Heart right ventricle (tissue), 16 donors: ENCODE data around the gene LDLRAD4. TPM values are rescaled to one million over a fixed set of nuclear protein-coding genes. Genes with fewer than 3 reads are reported as not detected.

Source experiments
- ATAC-seq, 8 donors: fragments of 200-7000 bp; cut with Tn5 transposase; one replicate each; pipeline ENCODE4 v1.9.1; 2020; ENCODE audit warnings: mild to moderate bottlenecking in 8 of 8, moderate library complexity in 8 of 8, moderate number of reproducible peaks in 1 of 8
- DNase-seq, 2 donors: peaks; one replicate each; pipeline ENCODE4 v3.0.0-alpha.2; 2020
- H3K27ac ChIP-seq, 10 donors: fragments of 200-600 bp; sonication (generic) in 2 of 10; one replicate each; pipeline versions ENCODE4 v1.5.0 to v1.8.0; 2020 to 2022; ENCODE audit warnings: mild to moderate bottlenecking in 3 of 10
- H3K27me3 ChIP-seq, 7 donors: fragments of 200-600 bp; one replicate each; pipeline ENCODE4 v1.8.0; 2021 to 2022; ENCODE audit warnings: mild to moderate bottlenecking in 2 of 7
- H3K36me3 ChIP-seq, 9 donors: fragments of 200-600 bp; sonication (generic) in 1 of 9; one replicate each; pipeline versions ENCODE4 v1.5.0 to v1.8.0; 2020 to 2022; ENCODE audit warnings: mild to moderate bottlenecking in 2 of 9
- H3K4me1 ChIP-seq, 9 donors: fragments of 200-600 bp; sonication (generic) in 1 of 9; one replicate each; pipeline versions ENCODE4 v1.5.0 to v1.8.0; 2020 to 2022; ENCODE audit warnings: mild to moderate bottlenecking in 4 of 9
- H3K4me3 ChIP-seq, 10 donors: fragments of 200-600 bp; sonication (generic) in 2 of 10; one replicate each; pipeline versions ENCODE4 v1.5.0 to v1.8.0; 2020 to 2022; ENCODE audit warnings: mild to moderate bottlenecking in 7 of 10, moderate library complexity in 2 of 10
- H3K9me3 ChIP-seq, 11 donors: fragments of 200-600 bp in 10 of 11; sonication (generic) in 2 of 11; one replicate each; pipeline versions ENCODE4 v1.5.0 to v1.8.0; 2013 to 2022; ENCODE audit warnings: mild to moderate bottlenecking in 2 of 11, control low read depth in 1 of 11, moderate library complexity in 1 of 11
- WGBS, 2 donors: extraction: QIAGEN DNeasy Blood & Tissue Kit; methylation state at CpG; one replicate each; pipeline ENCODE4 v1.1.7; 2013; ENCODE audit warnings: inconsistent platforms in 1 of 2; 5-methylcytosine and 5-hydroxymethylcytosine counted together
- intact Hi-C, 10 donors: fragments of 100-400 bp; cut with DNase I; formaldehyde crosslinking; loops; one replicate each; pipeline versions ENCODE4 v1.11.1 to v1.14.2; 2022
- polyA plus RNA-seq, 2 donors: library from polyadenylated mRNA; stranded (reverse); fragments of 200-250 nt; gene quantifications; one replicate each; pipeline ENCODE4 v1.2.3, GENCODE V29; 2013
- total RNA-seq, 10 donors: library from RNA; stranded (reverse); fragmentation: NEBNext Ultra II Directional in 3 of 10; extraction: Animal tissue kit (Norgen Biotek cat#: 25700) in 3 of 10; gene quantifications; one replicate each; pipeline versions ENCODE4 v1.2.1 to v1.2.4, GENCODE V29; 2021 to 2023
- TF ChIP-seq, protein P1 (sequence below), 9 donors: fragments of 200-600 bp; sonication (generic) in 2 of 9; IDR thresholded peaks; one replicate each; pipeline versions ENCODE4 v1.5.0 to v1.8.0; 2021 to 2022; ENCODE audit warnings: antibody characterized with exemption in 9 of 9, mild to moderate bottlenecking in 5 of 9, moderate library complexity in 1 of 9
- donor health status: Arrhythmogenic right ventricular cardiomyopathy.
- donor health status: ischemic (EF 13 %, LVEDD 7.1; RV severe dilation, severe dysfunction).
- donor health status: healthy with polysubstance abuse.
- donor health status: DM: no; HTN: yes; CAD: no.
- donor health status: DM: no; HTN: no; CAD: no.
- donor health status: ischemic (EF 25% LVEDD 6.9; RV normal size, moderate dysfunction).
- donor health status: ischemic (EF 25% LVEDD 5.7; RV mildly dilated, moderate dysfunction).
- donor health status: healthy.
- donor health status: DM: yes; HTN: yes; CAD: no.
- donor health status: Ischemic cardiomyopathy.
- donor health status: ischemic (EF 35%, LVEDD 5.7; RV mildly dilated, moderate dysfunction).
- donor health status: nonischemic (EF 11% LVEDD 7.7; RV severe dilation, severe dysfunction).
- donor health status: DM: yes; HTN: yes; CAD: no.
- donor health status: PGD.
- donor health status: ischemic (EF 29% LVEDD 5.4; RV normal size, mild dysfunction).
- donor health status: nonischemic (EF 23%, LVEDD 6.1; RV moderate dilation, normal function).

The LDLRAD4 gene
- total and polyA plus RNA-seq, 12 donors, result 5.4 to 74.6 (median 34.6) TPM

DNA sequence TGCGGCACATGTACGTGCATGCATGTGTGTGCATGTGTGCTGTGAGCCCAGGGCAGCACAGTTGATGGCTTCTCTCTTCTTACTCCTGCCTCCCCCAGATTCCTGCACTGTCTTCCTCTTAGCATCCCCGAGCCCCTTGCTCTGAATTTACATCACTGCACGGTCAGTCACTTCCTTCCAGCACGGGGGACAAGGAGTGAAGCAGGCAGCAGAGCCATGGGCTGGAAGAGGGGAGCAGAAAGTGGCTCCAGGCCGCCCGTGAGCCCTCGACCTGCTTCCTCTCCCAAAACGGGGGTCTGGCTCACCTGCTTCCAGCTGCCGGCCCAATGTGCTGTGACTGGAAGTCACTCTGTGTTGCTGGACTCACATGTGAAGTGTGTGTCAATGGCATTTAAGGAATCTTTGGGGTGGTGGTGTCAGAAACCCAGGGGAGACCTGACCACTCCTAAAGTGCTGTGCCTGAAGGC is 401.7 kb downstream of the LDLRAD4 start:
- Histone ChIP-seq H3K27me3 (no peaks in the 10 kb centered on the region), H3K4me3 (no peak overlapping the region), H3K27ac (no peak overlapping the region), H3K4me1 (peaks cover 0 to 30% (median 12%) of the 10 kb centered on the region in 9 donors), H3K36me3 (peaks cover 0 to 30% (median 4%) of the 10 kb centered on the region in 9 donors), H3K9me3 (no peaks in the 10 kb centered on the region)
- TF ChIP-seq, protein P1, sequence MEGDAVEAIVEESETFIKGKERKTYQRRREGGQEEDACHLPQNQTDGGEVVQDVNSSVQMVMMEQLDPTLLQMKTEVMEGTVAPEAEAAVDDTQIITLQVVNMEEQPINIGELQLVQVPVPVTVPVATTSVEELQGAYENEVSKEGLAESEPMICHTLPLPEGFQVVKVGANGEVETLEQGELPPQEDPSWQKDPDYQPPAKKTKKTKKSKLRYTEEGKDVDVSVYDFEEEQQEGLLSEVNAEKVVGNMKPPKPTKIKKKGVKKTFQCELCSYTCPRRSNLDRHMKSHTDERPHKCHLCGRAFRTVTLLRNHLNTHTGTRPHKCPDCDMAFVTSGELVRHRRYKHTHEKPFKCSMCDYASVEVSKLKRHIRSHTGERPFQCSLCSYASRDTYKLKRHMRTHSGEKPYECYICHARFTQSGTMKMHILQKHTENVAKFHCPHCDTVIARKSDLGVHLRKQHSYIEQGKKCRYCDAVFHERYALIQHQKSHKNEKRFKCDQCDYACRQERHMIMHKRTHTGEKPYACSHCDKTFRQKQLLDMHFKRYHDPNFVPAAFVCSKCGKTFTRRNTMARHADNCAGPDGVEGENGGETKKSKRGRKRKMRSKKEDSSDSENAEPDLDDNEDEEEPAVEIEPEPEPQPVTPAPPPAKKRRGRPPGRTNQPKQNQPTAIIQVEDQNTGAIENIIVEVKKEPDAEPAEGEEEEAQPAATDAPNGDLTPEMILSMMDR (IDR thresholded peaks at IDR 0.05), result no peak
- intact Hi-C loops, result loop anchor here in 3 of 10 donors (10.0 kb wide), 4 partner anchors 65 to 505 kb away; partner anchors contain the start of gene LDLRAD4 (in 1 of the 3)
- no peak for DNase-seq
- WGBS, 2 donors, result 85 to 92% methylated on average over 10 of the region's 10 CpGs
- no peak for ATAC-seq

- Histone ChIP-seq H3K27ac (no peak overlapping the region), H3K36me3 (peaks cover 0 to 30% (median 4%) of the 10 kb centered on the region in 9 donors), H3K27me3 (no peaks in the 10 kb centered on the region), H3K4me3 (no peak overlapping the region), H3K9me3 (no peaks in the 10 kb centered on the region), H3K4me1 (peaks cover 0 to 24% (median 6%) of the 10 kb centered on the region in 9 donors)
- TF ChIP-seq, protein P1 (IDR thresholded peaks at IDR 0.05), result no peak
- DNase-seq (no peak), ATAC-seq (no peak)
- intact Hi-C loops, result loop anchor here in 3 of 10 donors (10.0 kb wide), 4 partner anchors 66 to 506 kb away; partner anchors contain the start of gene LDLRAD4 (in 1 of the 3)
- WGBS, 2 donors, result 96% methylated on average over 29 of the region's 29 CpGs
Measured at GRCh38 chr18:13620818-13621445, 402.4 kb downstream of the LDLRAD4 start.

GRCh38 chr18:13621446-13621849 is 402.9 kb downstream of the LDLRAD4 start:
- TF ChIP-seq, protein P1 (IDR thresholded peaks at IDR 0.05), result no peak
- Histone ChIP-seq H3K4me1 (peaks cover 0 to 24% (median 9%) of the 10 kb centered on the region in 9 donors), H3K9me3 (no peaks in the 10 kb centered on the region), H3K27me3 (no peaks in the 10 kb centered on the region), H3K36me3 (peaks cover 0 to 30% (median 4%) of the 10 kb centered on the region in 9 donors), H3K27ac (no peak overlapping the region), H3K4me3 (no peak overlapping the region)
- intact Hi-C loops, result loop anchor here in 3 of 10 donors (10.0 kb wide), 4 partner anchors 67 to 507 kb away; partner anchors contain the start of gene LDLRAD4 (in 1 of the 3)
- ATAC-seq, result no peak
- WGBS, 2 donors, result 96 to 97% methylated on average over 23 of the region's 23 CpGs
- DNase-seq, result no peak

GRCh38 chr18:13621886-13622619 is 403.5 kb downstream of the LDLRAD4 start:
- 93 to 94% methylated on average over 19 of the region's 19 CpGs for WGBS, 2 donors
- no peaks in the 10 kb centered on the region for H3K9me3 ChIP-seq
- TF ChIP-seq, protein P1 (IDR thresholded peaks at IDR 0.05), result no peak
- peaks cover 0 to 30% (median 4%) of the 10 kb centered on the region in 9 donors for H3K36me3 ChIP-seq
- H3K27ac ChIP-seq, result no peak overlapping the region
- peaks cover 0 to 22% (median 10%) of the 10 kb centered on the region in 9 donors for H3K4me1 ChIP-seq
- DNase-seq (no peak), ATAC-seq (no peak)
- intact Hi-C loops, result loop anchor here in 3 of 10 donors (10.0 kb wide), 4 partner anchors 67 to 507 kb away; partner anchors contain the start of gene LDLRAD4 (in 1 of the 3)
- no peak overlapping the region for H3K4me3 ChIP-seq
- no peaks in the 10 kb centered on the region for H3K27me3 ChIP-seq
